ENCODE results near the gene ARPC1A. TPM values are rescaled to one million over a fixed set of nuclear protein-coding genes. Genes with fewer than 3 reads are reported as not detected.

ARPC1A gene
- total RNA-seq, 1 donor from 2014 or later: 105 TPM

DNA sequence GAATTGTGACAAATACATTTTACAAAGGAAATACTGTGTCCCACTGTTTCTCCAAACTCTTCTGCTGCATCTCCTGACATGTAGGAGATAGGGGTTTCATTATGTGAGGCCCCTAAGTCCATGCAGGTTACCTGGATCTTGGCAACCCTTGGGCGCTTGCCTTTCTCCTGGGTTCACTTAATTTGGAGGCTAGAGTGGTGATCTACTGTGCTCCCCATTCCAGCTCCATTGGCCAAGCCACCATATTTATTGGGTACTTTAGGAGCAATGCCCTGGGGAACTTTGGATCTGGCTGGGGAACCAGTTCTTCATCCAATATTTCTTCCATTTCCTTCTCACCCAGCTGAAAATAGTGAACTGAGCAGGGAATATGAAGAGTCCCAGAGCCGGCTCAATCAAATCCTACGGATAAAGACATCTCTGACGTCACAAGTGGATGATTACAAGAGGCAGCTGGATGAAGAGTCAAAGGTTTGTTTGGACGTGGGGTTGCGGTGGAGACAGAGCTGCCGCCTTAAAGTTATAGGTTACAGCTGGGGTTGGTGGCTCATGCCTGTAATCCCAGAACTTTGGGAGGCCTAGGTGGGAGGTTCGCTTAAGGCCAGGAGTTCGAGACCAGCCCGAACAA, 34.6 kb upstream of the ARPC1A start:
- H3K4me3 Mint-ChIP-seq (ENCODE audit: unreplicated experiment): no peak overlapping the region

DNA sequence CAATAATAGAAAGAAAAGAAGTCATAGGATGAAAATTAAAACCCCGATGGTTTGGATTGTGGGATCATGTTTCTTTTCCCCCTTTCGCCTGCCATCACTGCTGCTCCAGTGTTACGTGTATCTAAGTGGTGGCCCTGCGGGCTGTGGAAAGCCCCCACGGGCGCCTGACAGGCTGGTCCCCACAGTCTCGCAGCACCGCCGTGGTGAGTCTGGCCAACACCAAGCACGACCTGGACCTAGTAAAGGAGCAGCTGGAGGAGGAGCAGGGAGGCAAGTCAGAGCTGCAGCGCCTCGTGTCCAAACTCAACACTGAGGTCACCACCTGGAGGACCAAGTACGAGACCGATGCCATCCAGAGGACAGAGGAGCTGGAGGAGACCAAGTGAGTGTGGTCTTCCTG, 33.6 kb upstream of the ARPC1A start:
- no peaks in the 10 kb centered on the region for H3K36me3 Mint-ChIP-seq (ENCODE audit: unreplicated experiment)
- H3K4me1 Mint-ChIP-seq (ENCODE audit: unreplicated experiment): no peaks in the 10 kb centered on the region
- TF ChIP-seq, protein P1, sequence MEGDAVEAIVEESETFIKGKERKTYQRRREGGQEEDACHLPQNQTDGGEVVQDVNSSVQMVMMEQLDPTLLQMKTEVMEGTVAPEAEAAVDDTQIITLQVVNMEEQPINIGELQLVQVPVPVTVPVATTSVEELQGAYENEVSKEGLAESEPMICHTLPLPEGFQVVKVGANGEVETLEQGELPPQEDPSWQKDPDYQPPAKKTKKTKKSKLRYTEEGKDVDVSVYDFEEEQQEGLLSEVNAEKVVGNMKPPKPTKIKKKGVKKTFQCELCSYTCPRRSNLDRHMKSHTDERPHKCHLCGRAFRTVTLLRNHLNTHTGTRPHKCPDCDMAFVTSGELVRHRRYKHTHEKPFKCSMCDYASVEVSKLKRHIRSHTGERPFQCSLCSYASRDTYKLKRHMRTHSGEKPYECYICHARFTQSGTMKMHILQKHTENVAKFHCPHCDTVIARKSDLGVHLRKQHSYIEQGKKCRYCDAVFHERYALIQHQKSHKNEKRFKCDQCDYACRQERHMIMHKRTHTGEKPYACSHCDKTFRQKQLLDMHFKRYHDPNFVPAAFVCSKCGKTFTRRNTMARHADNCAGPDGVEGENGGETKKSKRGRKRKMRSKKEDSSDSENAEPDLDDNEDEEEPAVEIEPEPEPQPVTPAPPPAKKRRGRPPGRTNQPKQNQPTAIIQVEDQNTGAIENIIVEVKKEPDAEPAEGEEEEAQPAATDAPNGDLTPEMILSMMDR (IDR thresholded peaks at IDR 0.05): no peak
- H3K27ac Mint-ChIP-seq (ENCODE audit: unreplicated experiment): no peak overlapping the region
- H3K9me3 Mint-ChIP-seq (ENCODE audit: unreplicated experiment): no peaks in the 10 kb centered on the region
- DNase-seq (ENCODE audit: extremely low spot score, unreplicated experiment): no peak
- no peaks in the 10 kb centered on the region for H3K27me3 Mint-ChIP-seq (ENCODE audit: unreplicated experiment)
- no peak overlapping the region for H3K4me3 Mint-ChIP-seq (ENCODE audit: unreplicated experiment)

More for the DNA sequence above, 34.6 kb upstream of the ARPC1A start:
- Mint-ChIP-seq H3K36me3 (ENCODE audit: unreplicated experiment) (no peaks in the 10 kb centered on the region), H3K27ac (ENCODE audit: unreplicated experiment) (no peak overlapping the region), H3K9me3 (ENCODE audit: unreplicated experiment) (no peaks in the 10 kb centered on the region), H3K4me1 (ENCODE audit: unreplicated experiment) (no peaks in the 10 kb centered on the region), H3K27me3 (ENCODE audit: unreplicated experiment) (no peaks in the 10 kb centered on the region)
- TF ChIP-seq, protein P1 (IDR thresholded peaks at IDR 0.05): no peak
- DNase-seq (ENCODE audit: extremely low spot score, unreplicated experiment): no peak

DNA sequence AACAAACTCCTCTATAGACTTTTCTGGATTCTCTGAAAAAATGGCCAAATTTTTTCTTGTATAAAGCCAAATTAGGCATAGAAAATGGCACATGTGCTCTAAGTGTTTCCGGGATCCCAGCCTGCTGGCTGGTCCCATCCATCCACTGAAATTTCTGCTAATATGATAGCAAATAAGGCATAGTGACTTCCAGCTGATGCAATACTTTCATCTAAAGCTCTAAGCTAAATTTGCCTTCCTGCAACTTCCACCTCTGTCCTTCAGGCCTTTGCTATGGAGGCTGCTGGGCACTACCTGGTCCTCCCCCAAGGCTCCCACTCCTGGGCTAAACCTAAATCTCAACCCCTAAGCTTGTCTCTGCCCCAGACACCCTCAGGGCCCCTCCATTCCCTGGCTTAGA, 32.5 kb upstream of the ARPC1A start:
- no peaks in the 10 kb centered on the region for H3K4me1 Mint-ChIP-seq (ENCODE audit: unreplicated experiment)
- DNase-seq (ENCODE audit: extremely low spot score, unreplicated experiment): no peak
- TF ChIP-seq, protein P1 (IDR thresholded peaks at IDR 0.05): no peak
- H3K36me3 Mint-ChIP-seq (ENCODE audit: unreplicated experiment): no peaks in the 10 kb centered on the region
- no peak overlapping the region for H3K4me3 Mint-ChIP-seq (ENCODE audit: unreplicated experiment)
- H3K27me3 Mint-ChIP-seq (ENCODE audit: unreplicated experiment): no peaks in the 10 kb centered on the region
- no peaks in the 10 kb centered on the region for H3K9me3 Mint-ChIP-seq (ENCODE audit: unreplicated experiment)
- no peak overlapping the region for H3K27ac Mint-ChIP-seq (ENCODE audit: unreplicated experiment)

DNA sequence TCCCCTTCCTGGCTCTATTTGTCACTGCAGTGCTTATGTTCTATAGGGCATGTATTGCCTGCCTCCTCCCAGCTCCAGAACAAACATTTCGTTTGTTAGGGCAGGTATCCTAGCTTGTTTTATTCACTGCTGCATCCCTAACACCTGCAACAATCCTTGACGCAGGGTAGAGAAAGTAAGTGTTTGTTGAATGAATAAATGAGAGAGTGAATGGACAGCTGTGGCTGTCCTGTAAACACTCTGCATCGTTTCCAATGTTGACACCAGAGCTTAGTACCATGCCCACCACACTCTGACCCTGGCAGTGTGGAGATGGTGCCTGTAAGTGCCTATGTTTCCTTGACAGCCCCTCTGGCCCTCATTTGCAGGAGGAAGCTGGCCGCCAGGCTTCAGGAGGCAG, 32.0 kb upstream of the ARPC1A start:
- no peak overlapping the region for H3K4me3 Mint-ChIP-seq (ENCODE audit: unreplicated experiment)
- H3K4me1 Mint-ChIP-seq (ENCODE audit: unreplicated experiment): no peaks in the 10 kb centered on the region
- no peaks in the 10 kb centered on the region for H3K9me3 Mint-ChIP-seq (ENCODE audit: unreplicated experiment)
- no peak for DNase-seq (ENCODE audit: extremely low spot score, unreplicated experiment)
- H3K27me3 Mint-ChIP-seq (ENCODE audit: unreplicated experiment): no peaks in the 10 kb centered on the region
- no peak overlapping the region for H3K27ac Mint-ChIP-seq (ENCODE audit: unreplicated experiment)
- no peaks in the 10 kb centered on the region for H3K36me3 Mint-ChIP-seq (ENCODE audit: unreplicated experiment)
- TF ChIP-seq, protein P1 (IDR thresholded peaks at IDR 0.05): no peak

DNA sequence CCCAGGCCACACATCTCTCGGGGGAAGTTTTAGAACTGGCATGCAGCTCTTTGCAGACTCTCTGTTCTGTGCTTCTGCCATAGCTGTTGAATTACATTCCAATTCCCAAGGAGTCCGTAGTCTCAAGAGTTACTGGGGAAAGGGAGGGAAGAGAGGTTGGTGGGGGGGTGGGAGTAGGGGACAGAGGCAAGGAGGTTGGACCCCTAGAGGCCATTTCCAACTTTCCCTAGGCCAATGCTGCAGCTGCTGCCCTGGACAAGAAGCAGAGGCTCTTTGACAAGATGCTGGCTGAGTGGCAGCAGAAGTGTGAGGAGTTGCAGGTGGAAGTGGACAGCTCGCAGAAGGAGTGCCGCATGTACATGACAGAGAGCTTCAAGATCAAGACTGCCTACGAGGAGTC, 29.2 kb upstream of the ARPC1A start:
- TF ChIP-seq, protein P1 (IDR thresholded peaks at IDR 0.05): no peak
- DNase-seq (ENCODE audit: extremely low spot score, unreplicated experiment): no peak
- H3K27ac Mint-ChIP-seq (ENCODE audit: unreplicated experiment): no peak overlapping the region
- no peaks in the 10 kb centered on the region for H3K27me3 Mint-ChIP-seq (ENCODE audit: unreplicated experiment)
- no peaks in the 10 kb centered on the region for H3K4me1 Mint-ChIP-seq (ENCODE audit: unreplicated experiment)
- H3K36me3 Mint-ChIP-seq (ENCODE audit: unreplicated experiment): no peaks in the 10 kb centered on the region
- H3K4me3 Mint-ChIP-seq (ENCODE audit: unreplicated experiment): no peak overlapping the region
- H3K9me3 Mint-ChIP-seq (ENCODE audit: unreplicated experiment): no peaks in the 10 kb centered on the region
